Prostate gland (tissue), 1 donor: Measurements from ENCODE around the gene CCDC74A.
"Not testable (repeated sequence)": the region's sequence is repeated elsewhere in the genome, so short reads cannot be mapped to it uniquely, and the experiment has no call there.

Experiments used
- POLR2A ChIP-seq: fragments of 450-650 bp; IDR thresholded peaks from one replicate; pipeline ENCODE4 v1.6.1; 2016; ENCODE audit warnings: antibody characterized with exemption, mild to moderate bottlenecking
- POLR2AphosphoS5 ChIP-seq: sonication (generic); formaldehyde crosslinking; IDR thresholded peaks from one replicate; pipeline ENCODE4 v1.6.1; 2017; ENCODE audit warnings: antibody characterized with exemption

DNA sequence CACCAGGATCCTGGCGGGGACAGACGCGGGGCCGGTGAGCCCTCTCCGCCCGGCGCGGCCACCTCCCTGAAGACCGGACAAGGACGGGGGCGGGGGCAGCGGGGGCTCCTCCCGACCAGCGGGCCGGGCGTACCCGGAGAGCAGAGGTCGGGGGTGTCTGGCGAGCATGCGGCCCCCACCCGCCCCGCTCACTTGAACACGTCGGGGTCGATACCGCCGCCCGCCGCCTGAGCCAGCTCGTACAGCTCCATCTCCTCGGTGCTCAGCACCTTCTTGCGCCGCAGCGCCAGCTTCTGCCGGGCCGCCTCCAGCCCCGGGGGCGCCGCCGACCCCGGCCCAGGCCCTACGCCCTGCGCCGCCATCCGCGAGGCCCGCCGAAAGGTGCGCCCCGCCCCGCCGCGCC is 35.7 kb upstream of the CCDC74A start, which contains the start of gene MZT2A:
- TF ChIP-seq POLR2A, POLR2AphosphoS5: not testable (repeated sequence)
